ENCODE measurements around the gene KLF1.
A peak's percentile ranks its signal among the peaks of the same experiment; 100 is the strongest.
"Not testable (repeated sequence)": the region's sequence is repeated elsewhere in the genome, so short reads cannot be mapped to it uniquely, and the experiment has no call there.

The KLF1 gene

DNA sequence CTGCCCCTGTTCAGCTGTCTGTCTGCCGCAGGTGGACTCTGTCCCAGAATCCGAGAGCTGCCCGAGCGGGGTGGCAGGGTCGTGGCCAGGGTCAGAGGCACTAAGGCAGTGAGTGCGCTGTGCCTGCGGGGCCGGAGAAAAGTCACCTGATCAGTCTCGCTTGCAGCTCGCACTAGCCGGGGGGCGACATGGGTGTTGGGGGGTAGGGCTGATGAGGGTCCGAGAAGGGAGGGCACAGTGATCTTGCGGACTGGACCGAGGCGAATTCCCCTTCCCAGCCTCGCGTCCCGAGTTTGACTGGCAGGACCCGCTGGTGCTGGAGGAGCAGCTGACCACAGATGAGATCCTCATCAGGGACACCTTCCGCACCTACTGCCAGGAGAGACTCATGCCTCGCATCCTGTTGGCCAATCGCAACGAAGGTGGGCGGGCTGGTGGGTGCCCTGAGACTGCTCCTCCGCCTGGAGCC is 4.6 kb upstream of the KLF1 start:
- no peak for DNase-seq (ENCODE audit: extremely low read depth in 1 of 2, low read depth in 1 of 2)

DNA sequence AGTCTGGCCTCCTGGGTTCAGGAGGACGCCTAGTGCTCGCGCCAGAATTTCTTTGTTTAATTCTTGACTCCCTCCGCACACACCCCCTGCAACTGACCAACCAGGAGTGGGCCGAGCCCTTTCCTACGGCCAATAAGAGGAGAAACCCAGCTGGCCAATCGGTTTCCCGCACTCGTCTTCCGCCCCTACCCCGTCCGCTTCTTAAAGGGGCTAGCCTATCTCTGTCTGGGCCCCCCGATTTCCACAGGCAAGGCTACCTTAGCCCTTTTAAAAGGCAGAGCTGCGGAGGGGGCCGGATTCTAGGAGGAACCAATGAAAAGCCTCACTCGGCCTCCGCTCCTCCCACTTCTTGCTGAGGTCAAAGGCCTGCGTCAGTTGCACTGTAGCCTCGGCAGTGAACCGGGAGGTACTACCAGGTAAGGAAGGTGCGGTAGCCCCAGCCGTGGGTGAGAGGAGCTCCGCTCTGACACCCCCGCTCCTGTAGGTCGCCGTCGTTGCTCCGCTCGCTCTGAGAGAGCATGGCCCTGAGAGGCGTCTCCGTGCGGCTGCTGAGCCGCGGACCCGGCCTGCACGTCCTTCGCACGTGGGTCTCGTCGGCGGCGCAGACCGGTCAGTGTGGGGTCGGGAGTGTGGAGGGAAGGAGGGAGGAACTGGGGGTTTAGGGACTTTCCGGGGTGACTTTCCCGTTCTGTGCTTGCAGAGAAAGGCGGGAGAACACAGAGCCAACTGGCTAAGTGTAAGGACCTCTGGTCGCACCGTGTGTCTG is 4.0 kb upstream of the KLF1 start, which contains the start of gene GCDH:
Gene GCDH (plus strand): TSS at position 374 of the 766 bp plus-strand sequence. CDS start 145 bp downstream, at position 519.
- peak; percentile 88 to 99 for DNase-seq (ENCODE audit: extremely low read depth in 1 of 2, low read depth in 1 of 2)

DNA sequence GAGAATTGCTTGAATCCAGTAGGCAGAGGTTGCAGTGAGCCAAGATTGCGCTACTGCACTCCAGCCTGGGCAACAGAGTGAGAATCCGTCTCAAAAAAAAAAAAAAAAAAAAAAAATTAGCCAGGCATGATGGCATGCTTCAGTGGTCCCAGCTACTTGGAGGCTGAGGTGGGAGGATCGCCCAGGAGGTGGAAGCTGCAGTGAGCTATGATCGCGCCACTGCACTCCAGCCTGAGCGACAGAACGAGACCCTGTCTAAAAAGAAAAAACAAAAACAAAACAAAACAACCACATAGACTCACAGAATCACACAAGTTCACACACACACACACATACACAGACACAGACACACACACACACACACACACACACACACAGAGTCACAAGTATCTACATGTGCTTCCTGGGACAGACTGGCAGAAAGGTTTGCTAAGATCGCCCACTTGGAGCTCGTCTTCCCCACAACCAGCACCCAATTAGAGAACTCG is 3.3 kb upstream of the KLF1 start:
- DNase-seq (ENCODE audit: extremely low read depth in 1 of 2, low read depth in 1 of 2) = not testable (repeated sequence)

DNA sequence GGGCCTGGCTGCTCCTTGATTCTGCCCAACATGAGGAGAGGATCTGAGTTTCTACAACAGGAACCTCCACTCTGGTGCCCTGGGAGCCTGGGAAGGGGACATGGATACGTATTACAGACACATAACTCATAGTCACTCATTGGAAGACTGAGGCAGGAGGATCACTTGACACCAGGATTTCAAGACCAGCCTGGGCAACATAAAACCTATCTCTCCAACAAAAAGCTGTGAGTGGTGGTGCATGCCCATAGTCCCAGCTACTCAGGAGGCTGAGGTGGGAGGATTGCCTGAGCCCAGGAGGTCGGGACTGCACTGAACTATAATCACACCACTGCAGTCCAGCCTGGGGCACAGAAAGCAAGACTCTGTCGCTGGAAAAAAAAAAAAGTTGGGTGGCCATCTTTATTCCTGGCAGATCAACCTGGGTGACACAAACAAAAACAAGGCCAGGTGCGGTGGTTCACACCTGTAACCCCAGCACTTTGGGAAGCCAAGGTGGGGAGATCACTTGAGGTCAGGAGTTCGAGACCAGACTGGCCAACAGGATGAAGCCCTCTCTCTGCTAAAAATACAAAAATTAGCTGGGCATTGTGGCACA is 1.1 kb upstream of the KLF1 start:
- no peak for DNase-seq (ENCODE audit: extremely low read depth in 1 of 2, low read depth in 1 of 2)

DNA sequence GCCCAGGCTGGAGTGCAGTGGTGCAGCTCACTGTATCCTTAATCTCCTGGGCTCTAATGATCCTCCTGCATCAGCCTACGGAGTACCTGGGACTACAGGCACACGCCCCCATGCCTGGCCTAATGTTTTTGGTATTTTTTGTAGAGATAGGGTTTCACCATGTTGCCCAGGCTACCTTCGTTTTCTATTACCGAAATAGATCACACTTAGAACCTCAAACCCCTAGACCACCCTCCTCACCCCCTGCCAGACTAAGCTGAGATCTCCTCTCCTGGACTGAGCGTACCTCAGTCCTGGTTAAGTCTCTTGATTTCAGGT is 391 bp downstream of the KLF1 start:
- DNase-seq (ENCODE audit: extremely low read depth in 1 of 2, low read depth in 1 of 2) = no peak

DNA sequence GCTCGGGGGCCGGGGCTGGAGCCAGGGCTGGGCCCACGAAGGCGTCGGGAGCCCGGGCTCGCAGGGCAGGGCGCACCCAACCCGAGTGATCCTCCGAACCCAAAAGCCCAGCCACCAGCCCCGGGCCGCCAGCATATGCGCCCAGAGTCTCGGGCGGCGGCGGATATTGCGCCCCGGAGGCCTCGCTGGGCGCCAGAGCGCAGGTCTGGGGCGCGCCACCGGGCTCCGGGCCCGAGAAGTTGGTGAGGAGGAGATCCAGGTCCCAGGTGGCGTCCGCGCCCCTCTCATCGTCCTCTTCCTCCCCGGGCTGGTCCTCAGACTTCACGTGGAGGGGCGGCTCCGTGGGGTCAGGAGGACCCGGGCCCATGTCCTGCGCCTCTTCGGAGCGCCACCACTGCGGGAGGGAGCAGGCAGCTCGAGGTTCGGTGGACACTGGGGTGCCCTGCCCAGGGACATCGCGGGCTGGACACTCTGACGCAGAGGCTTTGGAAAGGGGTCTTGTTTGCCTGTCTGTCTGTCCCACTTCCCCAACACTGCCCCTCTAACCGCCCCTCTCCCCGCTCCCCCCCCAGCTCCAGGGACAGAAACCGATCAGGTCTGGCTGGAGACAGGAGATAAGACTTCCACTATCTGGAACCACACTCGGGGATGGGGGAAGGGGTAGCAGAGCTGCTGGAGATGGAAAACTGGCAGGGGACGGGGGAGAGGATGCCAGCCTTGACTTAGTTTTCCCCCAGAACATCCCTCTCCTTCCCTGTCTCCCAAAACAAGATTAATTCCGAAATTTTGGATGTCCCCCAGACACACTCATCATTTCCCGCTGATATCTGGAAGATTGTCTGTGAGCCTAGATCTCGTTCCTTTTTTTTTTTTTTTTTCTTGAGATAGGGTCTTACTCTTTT is 1.0 kb downstream of the KLF1 start:
- no peak for DNase-seq (ENCODE audit: extremely low read depth in 1 of 2, low read depth in 1 of 2)

DNA sequence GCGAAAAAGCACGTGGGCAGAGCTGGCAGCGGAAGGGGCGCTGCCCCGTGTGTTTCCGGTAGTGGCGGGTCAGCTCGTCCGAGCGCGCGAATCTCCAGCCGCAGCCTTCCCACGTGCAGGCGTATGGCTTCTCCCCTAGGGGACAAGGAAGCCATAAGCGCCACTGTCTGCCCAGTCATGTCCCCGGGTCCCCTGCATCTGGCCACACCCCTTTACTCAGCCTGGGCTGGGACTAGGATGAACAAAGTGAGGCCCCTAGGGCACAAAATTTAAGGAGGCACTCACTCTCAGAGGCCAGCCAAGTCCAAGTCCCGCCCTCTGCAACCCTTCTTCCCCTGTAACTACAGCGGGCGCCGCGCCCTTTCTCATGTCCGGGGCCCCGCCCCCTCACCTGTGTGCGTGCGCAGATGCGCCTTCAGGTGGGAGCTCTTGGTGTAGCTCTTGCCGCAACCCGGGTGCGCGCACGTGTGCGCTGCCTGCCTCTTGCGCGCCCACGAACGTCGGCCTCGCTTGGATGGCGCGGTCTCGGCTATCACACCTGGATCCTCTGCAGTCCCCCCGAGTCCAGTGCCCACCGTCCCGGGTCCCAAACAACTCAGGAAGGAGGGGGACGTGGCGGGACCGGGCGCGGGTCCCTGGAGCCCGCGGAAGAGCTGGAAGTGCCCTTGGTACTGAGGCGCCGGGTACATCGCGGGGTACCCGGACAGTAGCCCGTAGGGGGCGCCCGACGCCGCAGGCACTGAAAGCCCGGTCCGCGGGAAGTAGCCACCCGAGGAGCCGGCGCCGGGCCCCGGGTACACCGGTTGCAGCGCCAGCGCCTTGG is 1.9 kb downstream of the KLF1 start:
- peak; percentile 71 to 91 for DNase-seq (ENCODE audit: extremely low read depth in 1 of 2, low read depth in 1 of 2)

DNA sequence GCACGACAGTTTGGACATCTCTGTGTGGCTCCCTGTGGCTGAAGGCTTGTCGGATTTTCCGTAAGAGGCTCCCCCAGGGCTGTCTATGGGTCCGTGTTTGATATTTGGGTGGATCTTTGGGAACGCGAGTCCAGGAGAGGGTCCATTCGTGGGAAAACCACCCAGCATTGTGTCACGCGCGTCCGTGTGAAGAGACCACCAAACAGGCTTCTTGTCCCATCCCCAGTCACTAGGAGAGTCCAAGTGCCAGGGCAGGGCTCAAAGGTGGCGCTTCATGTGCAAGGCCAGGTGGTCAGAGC is 2.4 kb downstream of the KLF1 start:
- no peak for DNase-seq (ENCODE audit: extremely low read depth in 1 of 2, low read depth in 1 of 2)

DNA sequence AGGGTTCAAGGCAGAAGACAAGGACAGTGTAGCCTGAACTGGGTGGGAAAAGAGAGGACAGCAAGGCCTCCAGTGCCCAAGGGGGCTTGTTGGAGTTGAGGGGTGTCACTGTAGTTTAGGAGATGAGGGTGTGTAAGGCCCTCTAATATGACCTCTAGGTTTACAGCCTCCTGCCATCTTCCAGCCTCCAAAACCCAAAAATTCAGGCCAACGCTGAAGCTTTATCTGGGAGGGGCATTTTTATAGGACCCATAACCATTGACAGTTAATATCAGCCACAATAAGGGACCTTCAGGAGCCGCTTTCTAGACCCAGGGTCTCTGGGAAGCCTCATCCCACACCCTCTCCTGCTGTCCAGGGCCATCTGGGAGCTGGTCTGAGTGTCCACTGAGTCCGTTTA is 2.8 kb downstream of the KLF1 start:
- no peak for DNase-seq (ENCODE audit: extremely low read depth in 1 of 2, low read depth in 1 of 2)

DNA sequence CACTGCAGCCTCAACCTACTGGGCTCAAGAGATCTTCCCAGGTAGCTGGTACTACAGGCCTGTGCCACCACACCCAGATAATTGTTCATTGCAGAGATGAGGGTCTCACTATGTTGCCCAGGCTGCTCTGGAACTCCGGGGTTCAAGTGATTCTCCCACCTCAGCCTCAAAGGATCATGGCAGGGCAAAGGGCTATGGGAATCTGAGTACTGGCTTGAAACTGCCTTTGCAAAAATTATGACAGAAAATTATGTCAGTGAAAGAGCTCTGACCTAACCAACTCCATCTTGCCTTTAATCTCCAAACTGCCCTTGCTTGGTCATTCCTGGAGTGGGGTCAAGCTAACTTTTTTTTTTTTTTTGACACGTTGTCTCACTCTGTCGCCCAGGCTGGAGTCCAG is 4.4 kb downstream of the KLF1 start:
- DNase-seq (ENCODE audit: extremely low read depth in 1 of 2, low read depth in 1 of 2) = no peak

DNA sequence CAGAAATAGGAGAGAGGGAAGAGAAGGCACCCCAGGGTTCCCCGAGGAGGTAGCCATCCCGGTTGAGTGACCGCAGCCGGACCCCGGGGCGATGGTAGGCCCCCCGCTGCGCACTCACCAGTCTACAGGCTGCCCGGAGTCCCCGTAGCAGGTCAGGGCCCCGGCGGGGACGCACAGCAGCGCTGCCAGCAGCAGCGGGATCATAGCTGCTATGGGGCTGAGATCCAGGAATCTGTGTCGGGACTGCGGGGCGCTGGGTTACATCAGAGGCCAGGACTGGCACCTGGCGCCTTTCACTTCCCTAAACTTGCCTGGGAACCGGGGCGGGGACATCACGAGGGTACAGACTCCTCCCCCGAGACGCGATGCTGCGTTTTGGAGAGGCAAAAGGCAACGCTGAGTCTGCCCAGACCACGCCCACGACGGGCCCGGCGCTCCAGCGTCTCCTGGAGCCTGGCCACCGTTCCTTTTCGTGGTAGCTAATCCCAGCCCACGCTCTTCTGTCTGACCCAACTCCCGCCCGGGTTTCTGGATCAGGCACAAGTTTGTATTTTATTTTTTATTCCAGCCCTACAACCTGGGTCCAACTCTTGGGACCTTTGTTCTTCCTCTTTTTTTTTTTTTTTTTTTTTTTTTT is 5.7 kb downstream of the KLF1 start, which contains the start of gene DNASE2:
Gene DNASE2 (minus strand): TSS at position 278 of the 637 bp plus-strand sequence. CDS start 74 bp downstream, at position 204.
- DNase-seq (ENCODE audit: extremely low read depth in 1 of 2, low read depth in 1 of 2) = peak; percentile 78 to 94

DNA sequence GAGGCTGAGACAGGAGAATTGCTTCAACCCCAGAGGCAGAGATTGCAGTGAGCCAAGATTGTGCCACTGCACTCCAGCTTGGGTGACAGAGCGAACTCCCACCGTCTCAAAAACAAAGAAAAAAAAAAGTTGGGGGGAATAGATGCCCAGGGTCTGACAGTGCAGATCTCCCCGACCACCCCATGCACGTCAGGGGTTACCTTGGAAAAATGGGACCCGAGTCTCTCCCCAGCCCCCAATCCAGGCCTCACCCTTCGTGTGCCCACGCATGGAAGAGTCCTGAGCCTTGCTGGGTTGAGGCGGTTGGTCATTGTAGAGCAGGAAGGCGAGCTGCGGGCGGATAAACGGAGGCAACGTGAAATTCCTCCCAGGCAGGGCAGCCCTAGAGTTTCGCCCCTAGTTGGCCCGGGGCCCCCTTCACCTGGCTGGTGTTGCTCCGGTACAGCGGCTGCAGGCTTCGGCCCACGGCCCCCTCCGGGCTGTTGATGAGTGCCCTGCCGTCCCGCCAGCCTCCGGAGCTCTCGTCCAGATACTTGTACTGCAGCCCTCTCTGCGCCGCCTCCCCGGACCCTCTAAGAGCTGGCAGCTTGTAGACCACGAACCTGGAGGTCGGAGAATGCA is 6.3 kb downstream of the KLF1 start:
- no peak for DNase-seq (ENCODE audit: extremely low read depth in 1 of 2, low read depth in 1 of 2)

DNA sequence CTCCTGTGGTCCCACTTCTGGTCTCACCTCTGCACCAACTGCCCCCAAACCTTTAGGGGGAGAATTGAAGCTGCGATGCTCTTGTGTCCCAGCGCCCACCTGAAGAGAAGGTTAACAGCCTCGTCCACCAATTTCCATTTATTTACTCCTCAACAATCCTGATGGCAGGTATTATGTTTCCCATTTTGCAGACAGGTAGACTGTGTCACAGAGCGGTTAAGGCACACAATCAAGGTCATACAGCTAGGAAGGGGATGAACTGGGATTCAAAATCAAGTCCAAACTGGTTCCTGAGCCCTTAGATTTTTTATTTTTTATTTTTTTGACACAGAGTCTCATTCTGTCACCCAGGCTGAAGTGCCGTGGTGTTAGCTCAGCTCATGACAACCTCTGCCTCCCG is 11.9 kb downstream of the KLF1 start:
- DNase-seq (ENCODE audit: extremely low read depth in 1 of 2, low read depth in 1 of 2) = no peak

DNA sequence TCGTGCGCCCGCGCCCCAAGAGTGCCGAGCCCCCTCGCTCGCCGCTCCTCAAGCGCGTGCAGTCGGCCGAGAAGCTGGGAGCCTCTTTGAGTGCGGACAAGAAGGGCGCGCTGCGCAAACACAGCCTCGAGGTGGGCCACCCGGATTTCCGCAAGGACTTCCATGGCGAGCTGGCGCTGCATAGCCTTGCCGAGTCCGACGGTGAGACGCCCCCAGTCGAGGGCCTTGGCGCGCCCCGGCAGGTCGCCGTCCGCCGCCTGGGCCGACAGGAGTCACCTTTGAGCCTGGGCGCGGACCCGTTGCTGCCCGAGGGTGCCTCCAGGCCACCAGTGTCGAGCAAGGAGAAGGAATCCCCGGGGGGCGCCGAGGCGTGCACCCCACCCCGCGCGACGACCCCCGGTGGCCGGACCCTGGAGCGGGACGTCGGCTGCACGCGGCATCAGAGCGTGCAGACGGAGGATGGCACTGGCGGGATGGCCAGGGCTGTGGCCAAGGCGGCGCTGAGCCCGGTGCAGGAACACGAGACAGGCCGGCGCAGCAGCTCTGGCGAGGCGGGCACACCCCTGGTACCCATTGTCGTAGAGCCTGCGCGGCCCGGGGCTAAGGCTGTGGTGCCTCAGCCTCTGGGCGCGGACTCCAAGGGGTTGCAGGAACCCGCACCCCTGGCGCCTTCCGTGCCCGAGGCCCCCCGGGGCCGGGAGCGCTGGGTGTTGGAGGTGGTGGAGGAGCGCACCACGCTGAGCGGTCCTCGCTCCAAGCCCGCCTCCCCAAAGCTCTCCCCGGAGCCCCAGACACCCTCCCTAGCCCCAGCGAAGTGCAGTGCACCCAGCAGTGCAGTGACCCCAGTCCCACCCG is 12.9 kb downstream of the KLF1 start:
- no peak for DNase-seq (ENCODE audit: extremely low read depth in 1 of 2, low read depth in 1 of 2)

DNA sequence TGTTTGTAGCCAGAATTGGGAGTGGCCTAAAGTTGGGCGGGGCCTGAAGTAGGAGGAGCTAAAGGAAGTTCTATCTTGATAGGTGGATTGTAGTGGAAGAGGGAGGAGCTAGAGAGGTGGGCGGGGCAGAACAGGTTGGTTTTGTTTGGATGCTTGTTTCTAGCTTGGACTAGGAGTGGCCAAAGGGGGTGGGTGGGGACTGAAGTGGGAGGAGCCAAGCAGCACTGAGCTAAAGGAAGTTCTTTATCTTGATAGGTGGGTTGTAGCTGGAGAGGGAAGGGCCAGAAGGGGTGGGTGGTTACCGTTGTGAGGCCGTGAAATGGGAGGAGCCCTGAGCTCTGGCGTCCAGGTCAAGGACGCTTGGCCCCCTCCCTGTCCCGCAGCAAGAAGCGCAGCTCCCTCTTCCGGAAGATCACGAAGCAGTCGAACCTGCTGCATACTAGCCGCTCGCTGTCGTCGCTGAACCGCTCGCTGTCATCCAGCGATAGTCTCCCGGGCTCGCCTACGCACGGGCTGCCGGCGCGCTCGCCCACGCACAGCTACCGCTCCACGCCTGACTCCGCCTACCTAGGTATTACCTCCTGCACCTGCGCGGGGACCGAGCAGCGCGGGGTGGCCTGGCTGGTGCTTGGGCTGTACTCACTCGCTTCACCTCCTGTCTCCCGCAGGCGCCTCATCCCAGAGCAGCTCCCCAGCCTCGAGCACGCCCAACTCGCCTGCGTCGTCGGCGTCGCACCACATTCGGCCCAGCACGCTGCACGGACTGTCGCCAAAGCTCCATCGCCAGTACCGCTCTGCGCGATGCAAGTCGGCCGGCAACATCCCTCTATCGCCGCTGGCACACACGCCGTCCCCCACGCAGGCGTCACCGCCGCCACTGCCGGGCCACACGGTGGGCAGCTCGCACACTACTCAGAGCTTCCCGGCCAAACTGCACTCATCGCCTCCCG is 13.8 kb downstream of the KLF1 start:
- DNase-seq (ENCODE audit: extremely low read depth in 1 of 2, low read depth in 1 of 2) = peak in 1 of 2 donors; percentile 56

DNA sequence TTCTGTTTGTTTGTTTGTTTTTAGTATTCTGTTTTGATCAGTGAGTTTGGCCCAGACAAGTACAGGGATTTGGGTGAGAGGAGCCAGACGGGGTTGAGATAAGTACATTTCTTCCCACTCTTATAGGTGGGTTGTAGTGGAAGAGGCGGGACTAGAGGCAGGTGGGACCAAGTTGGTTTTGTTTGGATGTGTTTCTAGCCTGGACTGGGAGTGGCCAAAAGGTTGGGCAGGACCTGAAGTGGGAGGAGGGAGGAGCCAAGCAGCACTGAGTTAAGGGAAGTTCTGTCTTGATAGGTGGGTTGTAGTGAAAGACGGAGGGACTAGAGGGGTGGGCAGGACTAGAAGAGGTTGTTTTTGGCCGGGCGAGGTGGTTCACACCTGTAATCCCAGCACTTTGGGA is 14.7 kb downstream of the KLF1 start:
- no peak for DNase-seq (ENCODE audit: extremely low read depth in 1 of 2, low read depth in 1 of 2)

DNA sequence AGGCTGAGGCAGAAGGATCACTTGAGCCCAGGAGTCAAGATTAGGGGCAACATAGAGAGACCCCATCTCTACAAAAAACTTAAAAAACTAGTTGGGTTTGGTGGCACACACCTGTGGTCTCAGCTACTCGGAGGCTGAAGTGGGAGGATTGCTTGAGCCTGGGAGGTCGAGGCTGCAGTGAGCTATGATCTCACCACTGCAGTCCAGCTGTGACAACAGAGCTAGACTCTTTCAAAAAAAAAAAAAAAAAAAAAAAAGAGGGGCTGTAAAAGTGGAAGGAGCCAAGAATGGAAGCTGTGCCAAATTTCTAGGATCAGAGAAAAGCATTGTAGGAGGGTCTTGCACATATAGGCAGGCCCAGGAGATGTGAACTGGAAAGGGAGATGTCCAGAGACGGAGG is 15.3 kb downstream of the KLF1 start:
- no peak for DNase-seq (ENCODE audit: extremely low read depth in 1 of 2, low read depth in 1 of 2)
